Caco-2 (cell line): Measurements from ENCODE around the gene PRKAR2A. TPM values are rescaled to one million over a fixed set of nuclear protein-coding genes. Genes with fewer than 3 reads are reported as not detected.

ENCODE experiments used
- BruUV-seq: library from RNA; stranded (reverse); fragments of 400-500 nt; replicated peaks from 2 replicates; lab custom pipeline; 2021; lab: Mats Ljungman, UMichigan
- CTCF ChIA-PET: fragments of 300-600 bp; sonication (Branson Sonifier 250); formaldehyde crosslinking; loops from one replicate; lab custom pipeline; 2022; ENCODE audit warnings: antibody characterized with exemption; lab: Charles Lee
- POLR2A ChIA-PET: fragments of 300-600 bp; sonication (Branson Sonifier 250); formaldehyde crosslinking; loops from one replicate; lab custom pipeline; 2022; ENCODE audit warnings: antibody characterized with exemption; lab: Charles Lee
- DNase-seq, 2 experiments: peaks; one replicate each; pipeline versions ENCODE4 v3.0.0 to v3.0.0-alpha.2; 2020 to 2022
- H3K27me3 ChIP-seq: replicated peaks from 2 replicates; pipeline ENCODE4 v1.6.0; 2011; ENCODE audit warnings: low read length; ENCODE audit not compliant: control insufficient read depth, insufficient read depth
- H3K36me3 ChIP-seq: 2 replicates; pipeline ENCODE4 v1.5.1; 2011; ENCODE audit warnings: low read length; ENCODE audit not compliant: control insufficient read depth, insufficient read depth
- H3K4me1 ChIP-seq: fragments of 250-450 bp; sonication (Bioruptor Pico); 2 replicates; pipeline ENCODE4 v1.5.1; 2020; ENCODE audit warnings: mild to moderate bottlenecking
- H3K4me3 ChIP-seq: 2 replicates; pipeline ENCODE4 v1.5.1; 2011; ENCODE audit warnings: low read depth, mild to moderate bottlenecking, control low read depth, low read length
- H3K9me3 ChIP-seq: fragments of 250-450 bp; sonication (Bioruptor Pico); 2 replicates; pipeline ENCODE4 v1.5.1; 2020; ENCODE audit warnings: mild to moderate bottlenecking, moderate library complexity
- H3K27ac Mint-ChIP-seq: one replicate; pipeline ENCODE4 v1.8.0; 2022; ENCODE audit warnings: mixed read lengths; ENCODE audit not compliant: unreplicated experiment
- H3K27me3 Mint-ChIP-seq: one replicate; pipeline ENCODE4 v1.8.0; 2022; ENCODE audit warnings: mixed read lengths; ENCODE audit not compliant: insufficient read depth, unreplicated experiment
- H3K36me3 Mint-ChIP-seq: one replicate; pipeline ENCODE4 v1.8.0; 2022; ENCODE audit warnings: mild to moderate bottlenecking, mixed read lengths; ENCODE audit not compliant: insufficient read depth, unreplicated experiment
- H3K4me1 Mint-ChIP-seq: one replicate; pipeline ENCODE4 v1.8.0; 2022; ENCODE audit warnings: low read depth, mixed read lengths; ENCODE audit not compliant: unreplicated experiment
- H3K4me3 Mint-ChIP-seq: one replicate; pipeline ENCODE4 v1.8.0; 2022; ENCODE audit warnings: mild to moderate bottlenecking, moderate library complexity, mixed read lengths; ENCODE audit not compliant: unreplicated experiment
- H3K9me3 Mint-ChIP-seq: one replicate; pipeline ENCODE4 v1.8.0; 2022; ENCODE audit warnings: mixed read lengths; ENCODE audit not compliant: unreplicated experiment
- intact Hi-C: fragments of 100-400 bp; cut with micrococcal nuclease; formaldehyde crosslinking; loops from one replicate; pipeline ENCODE4 v1.10.0; 2022; ENCODE audit not compliant: unreplicated experiment
- total RNA-seq: library from RNA; stranded (reverse); gene quantifications from 2 replicates; pipeline ENCODE4 v1.2.3, GENCODE V29; 2022
- TF ChIP-seq, protein P1 (sequence below), 2 experiments: fragments of 200-600 bp in 1 of 2; IDR thresholded peaks; 1 replicate in 1 of 2; 2 replicates in 1 of 2; pipeline versions ENCODE4 v1.5.1 to v1.8.0; 2011 to 2022; ENCODE audit warnings: antibody characterized with exemption in 1 of 2, control low read depth in 1 of 2, inconsistent platforms in 1 of 2, low read depth in 1 of 2, low read length in 1 of 2, mild to moderate bottlenecking in 1 of 2, moderate library complexity in 1 of 2; ENCODE audit not compliant: insufficient read depth in 1 of 2, severe bottlenecking in 1 of 2, unreplicated experiment in 1 of 2

PRKAR2A gene
- total RNA-seq, 1 experiment from 2014 or later = 56.3 TPM

DNA sequence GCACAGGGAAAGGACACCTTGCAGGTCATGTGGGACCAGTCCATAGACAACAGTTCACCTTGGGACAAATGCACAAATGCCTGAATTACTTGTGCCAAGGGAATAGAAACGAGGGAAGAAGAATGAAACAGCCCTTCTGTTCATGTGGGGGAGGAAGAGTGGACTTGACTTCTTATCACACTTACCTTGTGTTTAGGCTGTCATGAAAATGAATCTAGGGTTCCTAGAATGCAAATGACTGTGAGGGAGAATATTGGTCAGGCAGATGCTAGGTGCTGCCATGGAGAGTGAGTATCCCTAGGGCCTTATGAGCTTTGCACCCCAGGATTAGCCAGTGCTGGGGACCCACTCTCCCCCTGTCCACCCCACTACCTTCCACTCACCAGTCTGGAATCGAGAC is 11.0 kb upstream of the PRKAR2A start:
- Mint-ChIP-seq H3K9me3 (no peaks in the 10 kb centered on the region), H3K4me1 (no peaks in the 10 kb centered on the region), H3K36me3 (no peaks in the 10 kb centered on the region), H3K27ac (no peak overlapping the region), H3K4me3 (no peak overlapping the region), H3K27me3 (no peaks in the 10 kb centered on the region)
- no peaks in the 10 kb centered on the region for H3K9me3 ChIP-seq
- ChIA-PET CTCF (no interaction called here), POLR2A (interaction anchor here (0.5 kb wide), 1 partner anchor 61 kb away, joined by 8 read pairs; no protein-coding TSS in a partner anchor)
- no peaks in the 10 kb centered on the region for H3K4me1 ChIP-seq
- H3K27me3 ChIP-seq = no peaks in the 10 kb centered on the region
- intact Hi-C loops = no loop called here
- no peaks in the 10 kb centered on the region; the same call in 1 of the 2 replicates for H3K36me3 ChIP-seq
- TF ChIP-seq, protein P1, sequence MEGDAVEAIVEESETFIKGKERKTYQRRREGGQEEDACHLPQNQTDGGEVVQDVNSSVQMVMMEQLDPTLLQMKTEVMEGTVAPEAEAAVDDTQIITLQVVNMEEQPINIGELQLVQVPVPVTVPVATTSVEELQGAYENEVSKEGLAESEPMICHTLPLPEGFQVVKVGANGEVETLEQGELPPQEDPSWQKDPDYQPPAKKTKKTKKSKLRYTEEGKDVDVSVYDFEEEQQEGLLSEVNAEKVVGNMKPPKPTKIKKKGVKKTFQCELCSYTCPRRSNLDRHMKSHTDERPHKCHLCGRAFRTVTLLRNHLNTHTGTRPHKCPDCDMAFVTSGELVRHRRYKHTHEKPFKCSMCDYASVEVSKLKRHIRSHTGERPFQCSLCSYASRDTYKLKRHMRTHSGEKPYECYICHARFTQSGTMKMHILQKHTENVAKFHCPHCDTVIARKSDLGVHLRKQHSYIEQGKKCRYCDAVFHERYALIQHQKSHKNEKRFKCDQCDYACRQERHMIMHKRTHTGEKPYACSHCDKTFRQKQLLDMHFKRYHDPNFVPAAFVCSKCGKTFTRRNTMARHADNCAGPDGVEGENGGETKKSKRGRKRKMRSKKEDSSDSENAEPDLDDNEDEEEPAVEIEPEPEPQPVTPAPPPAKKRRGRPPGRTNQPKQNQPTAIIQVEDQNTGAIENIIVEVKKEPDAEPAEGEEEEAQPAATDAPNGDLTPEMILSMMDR (IDR thresholded peaks at IDR 0.05; ENCODE audit: insufficient read depth in 1 of 2, low read depth in 1 of 2, low read length in 1 of 2, severe bottlenecking in 1 of 2, unreplicated experiment in 1 of 2) = no peak
- no TSS peak for BruUV-seq
- no peak for DNase-seq
- H3K4me3 ChIP-seq = no peak overlapping the region

DNA sequence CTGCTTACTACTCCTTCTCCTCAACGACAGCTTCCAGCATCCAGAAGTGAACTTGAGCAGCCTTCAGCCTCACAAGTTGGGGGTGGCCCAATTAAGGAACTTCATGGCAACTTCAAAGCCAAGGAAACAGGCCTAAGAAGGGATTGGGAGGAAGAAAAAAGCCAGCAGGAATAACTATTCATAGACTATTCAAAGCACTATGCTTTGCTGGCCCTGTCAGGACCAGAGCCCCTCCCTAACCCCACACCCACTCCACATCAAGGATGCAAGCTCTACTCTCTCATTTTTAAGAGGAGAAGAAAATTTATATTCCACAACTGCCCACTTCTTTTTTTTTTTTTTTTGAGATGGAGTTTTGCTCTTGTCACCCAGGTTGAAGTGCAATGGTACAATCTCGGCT is 10.0 kb upstream of the PRKAR2A start:
- TF ChIP-seq, protein P1 (IDR thresholded peaks at IDR 0.05; ENCODE audit: insufficient read depth in 1 of 2, low read depth in 1 of 2, low read length in 1 of 2, severe bottlenecking in 1 of 2, unreplicated experiment in 1 of 2) = no peak
- H3K4me3 ChIP-seq = no peak overlapping the region
- no peaks in the 10 kb centered on the region for H3K27me3 ChIP-seq
- intact Hi-C loops = no loop called here
- Mint-ChIP-seq H3K36me3 (no peaks in the 10 kb centered on the region), H3K27ac (no peak overlapping the region), H3K27me3 (no peaks in the 10 kb centered on the region), H3K9me3 (no peaks in the 10 kb centered on the region), H3K4me3 (no peak overlapping the region), H3K4me1 (no peaks in the 10 kb centered on the region)
- POLR2A ChIA-PET = interaction anchor here (0.6 kb wide), 1 partner anchor 224 kb away, joined by 4 read pairs; no protein-coding TSS in a partner anchor
- H3K36me3 ChIP-seq = no peaks in the 10 kb centered on the region; the same call in 1 of the 2 replicates
- CTCF ChIA-PET = no interaction called here
- no peak for DNase-seq
- no TSS peak for BruUV-seq
- H3K9me3 ChIP-seq = no peaks in the 10 kb centered on the region
- H3K4me1 ChIP-seq = no peaks in the 10 kb centered on the region

DNA sequence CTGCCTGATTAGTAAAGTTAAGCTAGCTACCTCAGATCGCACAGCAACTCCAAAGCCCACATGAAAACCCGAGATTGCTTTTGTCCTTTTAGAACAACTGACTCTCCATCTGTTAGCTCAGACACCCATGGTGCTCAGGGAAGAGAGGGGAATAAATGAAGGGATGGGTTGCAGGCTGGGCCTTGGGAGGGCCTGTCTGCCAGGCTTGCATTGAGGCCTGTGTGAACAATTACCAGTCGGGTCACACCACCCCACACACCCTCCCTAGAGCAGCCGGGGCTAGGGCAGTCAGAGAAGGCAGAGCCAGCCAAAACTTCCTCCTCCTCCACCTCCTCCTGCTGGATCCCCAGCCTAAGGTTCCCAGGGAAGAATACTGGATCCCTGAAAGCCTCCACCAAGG is 8.8 kb upstream of the PRKAR2A start:
- no peak for DNase-seq
- BruUV-seq = no TSS peak
- intact Hi-C loops = no loop called here
- no peaks in the 10 kb centered on the region for H3K36me3 Mint-ChIP-seq
- TF ChIP-seq, protein P1 (IDR thresholded peaks at IDR 0.05; ENCODE audit: insufficient read depth in 1 of 2, low read depth in 1 of 2, low read length in 1 of 2, severe bottlenecking in 1 of 2, unreplicated experiment in 1 of 2) = no peak
- Histone ChIP-seq H3K9me3 (no peaks in the 10 kb centered on the region), H3K4me1 (no peaks in the 10 kb centered on the region), H3K4me3 (no peak overlapping the region), H3K27me3 (no peaks in the 10 kb centered on the region), H3K36me3 (no peaks in the 10 kb centered on the region; the same call in 1 of the 2 replicates)
- ChIA-PET POLR2A (no interaction called here), CTCF (interaction anchor here (0.6 to 0.7 kb wide), 2 partner anchors 41 to 702 kb away, joined by 3 to 5 read pairs; no protein-coding TSS in a partner anchor)
- no peaks in the 10 kb centered on the region for H3K4me1 Mint-ChIP-seq
- H3K9me3 Mint-ChIP-seq = no peaks in the 10 kb centered on the region
- H3K27ac Mint-ChIP-seq = no peak overlapping the region
- H3K27me3 Mint-ChIP-seq = no peaks in the 10 kb centered on the region
- no peak overlapping the region for H3K4me3 Mint-ChIP-seq
